Upper lobe of right lung (tissue), 1 donor: ENCODE measurements around the gene KMT5C. TPM values are rescaled to one million over a fixed set of nuclear protein-coding genes. Genes with fewer than 3 reads are reported as not detected.

Experiments used
- ATAC-seq: fragments of 200-7000 bp; cut with Tn5 transposase; one replicate; pipeline ENCODE4 v1.9.1; 2020; ENCODE audit warnings: mild to moderate bottlenecking, moderate library complexity
- DNase-seq: peaks from one replicate; pipeline ENCODE4 v3.0.0-alpha.2; 2020
- H3K27ac ChIP-seq: fragments of 200-600 bp; one replicate; pipeline ENCODE4 v1.8.0; 2022
- H3K27me3 ChIP-seq: fragments of 200-600 bp; one replicate; pipeline ENCODE4 v1.8.0; 2022; ENCODE audit warnings: mild to moderate bottlenecking
- H3K36me3 ChIP-seq: fragments of 200-600 bp; one replicate; pipeline ENCODE4 v1.8.0; 2022
- H3K4me1 ChIP-seq: fragments of 200-600 bp; one replicate; pipeline ENCODE4 v1.8.0; 2022
- H3K4me3 ChIP-seq: fragments of 200-600 bp; one replicate; pipeline ENCODE4 v1.8.0; 2022; ENCODE audit warnings: mild to moderate bottlenecking
- H3K9me3 ChIP-seq: fragments of 200-600 bp; one replicate; pipeline ENCODE4 v1.8.0; 2022
- CTCF ChIP-seq: fragments of 200-600 bp; IDR thresholded peaks from one replicate; pipeline ENCODE4 v1.8.0; 2022; ENCODE audit warnings: antibody characterized with exemption
- intact Hi-C: fragments of 100-400 bp; cut with DNase I; formaldehyde crosslinking; loops from one replicate; pipeline ENCODE4 v1.11.0; 2022
- total RNA-seq: library from RNA; stranded (reverse); fragmentation: NEBNext Ultra II Directional; extraction: Animal tissue kit (Norgen Biotek cat#: 25700); gene quantifications from one replicate; pipeline ENCODE4 v1.2.1, GENCODE V29; 2021
- donor health status: DM: no; HTN: yes; CAD: no; lungs with severe emphysema.

Gene KMT5C
- total RNA-seq, 1 donor from 2014 or later, result 11.7 TPM

GRCh38 chr19:55319785-55320184, 19.9 kb upstream of the KMT5C start:
- H3K4me3 ChIP-seq, result no peak overlapping the region
- peak; percentile 56 for ATAC-seq
- H3K36me3 ChIP-seq, result no peaks in the 10 kb centered on the region
- H3K9me3 ChIP-seq, result no peaks in the 10 kb centered on the region
- H3K27me3 ChIP-seq, result no peaks in the 10 kb centered on the region
- no peak for DNase-seq
- no peak for TF ChIP-seq CTCF
- no peak overlapping the region for H3K27ac ChIP-seq
- no peaks in the 10 kb centered on the region for H3K4me1 ChIP-seq
- intact Hi-C loops, result no loop called here

GRCh38 chr19:55320844-55321419, 18.7 kb upstream of the KMT5C start:
- no peak for TF ChIP-seq CTCF
- Histone ChIP-seq H3K36me3 (no peaks in the 10 kb centered on the region), H3K9me3 (no peaks in the 10 kb centered on the region), H3K4me3 (no peak overlapping the region), H3K27ac (no peak overlapping the region), H3K27me3 (no peaks in the 10 kb centered on the region), H3K4me1 (no peaks in the 10 kb centered on the region)
- intact Hi-C loops, result no loop called here
- ATAC-seq (no peak), DNase-seq (no peak)

GRCh38 chr19:55321466-55322137, 18.1 kb upstream of the KMT5C start:
- no peaks in the 10 kb centered on the region for H3K27me3 ChIP-seq
- H3K36me3 ChIP-seq, result no peaks in the 10 kb centered on the region
- ATAC-seq (no peak), DNase-seq (no peak)
- no peak overlapping the region for H3K4me3 ChIP-seq
- intact Hi-C loops, result no loop called here
- TF ChIP-seq CTCF, result no peak
- no peaks in the 10 kb centered on the region for H3K4me1 ChIP-seq
- no peak overlapping the region for H3K27ac ChIP-seq
- no peaks in the 10 kb centered on the region for H3K9me3 ChIP-seq

GRCh38 chr19:55322204-55322885, 17.3 kb upstream of the KMT5C start:
- no peak for TF ChIP-seq CTCF
- Histone ChIP-seq H3K27ac (no peak overlapping the region), H3K4me1 (no peaks in the 10 kb centered on the region), H3K9me3 (no peaks in the 10 kb centered on the region), H3K27me3 (no peaks in the 10 kb centered on the region), H3K4me3 (no peak overlapping the region), H3K36me3 (no peaks in the 10 kb centered on the region)
- ATAC-seq (no peak), DNase-seq (no peak)
- intact Hi-C loops, result no loop called here

GRCh38 chr19:55324662-55325061, 15.0 kb upstream of the KMT5C start:
- Histone ChIP-seq H3K27me3 (no peaks in the 10 kb centered on the region), H3K27ac (peak overlapping the region; percentile 55), H3K4me3 (peak overlapping the region; percentile 33), H3K9me3 (no peaks in the 10 kb centered on the region), H3K36me3 (no peaks in the 10 kb centered on the region), H3K4me1 (no peaks in the 10 kb centered on the region)
- no peak for ATAC-seq
- no peak for DNase-seq
- intact Hi-C loops, result no loop called here
- TF ChIP-seq CTCF, result no peak
